A673 (cell line): Measurements from ENCODE around the gene CFAP141. TPM values are rescaled to one million over a fixed set of nuclear protein-coding genes. Genes with fewer than 3 reads are reported as not detected.

Source experiments
- BruUV-seq: library from RNA; stranded (reverse); fragments of 400-500 nt; replicated peaks from 2 replicates; lab custom pipeline; 2021; lab: Mats Ljungman, UMichigan
- CTCF ChIA-PET: fragments of 300-600 bp; sonication (Branson Sonifier 250); formaldehyde crosslinking; loops from one replicate; lab custom pipeline; 2022; ENCODE audit warnings: antibody characterized with exemption; lab: Charles Lee
- POLR2A ChIA-PET: fragments of 300-600 bp; sonication (Branson Sonifier 250); formaldehyde crosslinking; loops from one replicate; lab custom pipeline; 2022; ENCODE audit warnings: antibody characterized with exemption; ENCODE audit not compliant: low non-redundant PET; lab: Charles Lee
- DNase-seq: peaks from one replicate; pipeline ENCODE4 v3.0.0-alpha.2; 2015; ENCODE audit warnings: low spot score
- H3K27ac ChIP-seq: fragments of 200-600 bp; sonication (generic); 2 replicates; pipeline ENCODE4 v1.5.1; 2016; ENCODE audit warnings: mixed run types, low read depth, mild to moderate bottlenecking, mixed read lengths, antibody characterized with exemption, low read length; ENCODE audit not compliant: poor library complexity, severe bottlenecking
- H3K27me3 ChIP-seq: fragments of 200-600 bp; sonication (generic); replicated peaks from 2 replicates; pipeline ENCODE4 v1.6.1; 2017; ENCODE audit warnings: mixed run types, low read depth, mild to moderate bottlenecking, mixed read lengths, antibody characterized with exemption, low read length; ENCODE audit not compliant: insufficient read depth, poor library complexity
- H3K36me3 ChIP-seq: fragments of 200-600 bp; sonication (generic); 2 replicates; pipeline ENCODE4 v1.6.1; 2016; ENCODE audit warnings: mixed run types, mild to moderate bottlenecking, mixed read lengths, antibody characterized with exemption, low read length; ENCODE audit not compliant: insufficient read depth, poor library complexity, severe bottlenecking
- H3K4me1 ChIP-seq: fragments of 200-600 bp; sonication (generic); 2 replicates; pipeline ENCODE4 v1.6.1; 2017; ENCODE audit warnings: mixed run types, mild to moderate bottlenecking, mixed read lengths, antibody characterized with exemption, low read length; ENCODE audit not compliant: insufficient read depth, poor library complexity, severe bottlenecking
- H3K4me3 ChIP-seq: fragments of 200-600 bp; sonication (generic); 2 replicates; pipeline ENCODE4 v1.5.1; 2016; ENCODE audit warnings: low read depth, mixed run types, mild to moderate bottlenecking, mixed read lengths, low read length; ENCODE audit not compliant: poor library complexity, severe bottlenecking
- H3K9me3 ChIP-seq: fragments of 200-600 bp; sonication (generic); 2 replicates; pipeline ENCODE4 v1.6.1; 2016; ENCODE audit warnings: mixed run types, low read depth, mild to moderate bottlenecking, mixed read lengths, antibody characterized with exemption, low read length; ENCODE audit not compliant: poor library complexity, severe bottlenecking
- CTCF ChIP-seq: fragments of 300-800, 200-600 bp; sonication (generic); conservative IDR thresholded peaks from 2 replicates; pipeline ENCODE4 v1.5.1; 2017; ENCODE audit warnings: low read depth, mild to moderate bottlenecking, antibody characterized with exemption, low read length, moderate library complexity, mixed read lengths
- EZH2 ChIP-seq: fragments of 200-600 bp; sonication (generic); IDR thresholded peaks from 2 replicates; pipeline ENCODE4 v1.6.1; 2017; ENCODE audit warnings: borderline replicate concordance, low read depth, mild to moderate bottlenecking, mixed read lengths, antibody characterized with exemption, low read length; ENCODE audit not compliant: poor library complexity, severe bottlenecking
- intact Hi-C: fragments of 100-400 bp; cut with micrococcal nuclease; formaldehyde crosslinking; loops from one replicate; pipeline ENCODE4 v1.10.0; 2022; ENCODE audit not compliant: unreplicated experiment
- total RNA-seq: library from RNA; stranded (reverse); gene quantifications from 2 replicates; pipeline ENCODE4 v1.2.3, GENCODE V29; 2021

CFAP141 gene
- total RNA-seq, 1 experiment from 2014 or later = not detected

DNA sequence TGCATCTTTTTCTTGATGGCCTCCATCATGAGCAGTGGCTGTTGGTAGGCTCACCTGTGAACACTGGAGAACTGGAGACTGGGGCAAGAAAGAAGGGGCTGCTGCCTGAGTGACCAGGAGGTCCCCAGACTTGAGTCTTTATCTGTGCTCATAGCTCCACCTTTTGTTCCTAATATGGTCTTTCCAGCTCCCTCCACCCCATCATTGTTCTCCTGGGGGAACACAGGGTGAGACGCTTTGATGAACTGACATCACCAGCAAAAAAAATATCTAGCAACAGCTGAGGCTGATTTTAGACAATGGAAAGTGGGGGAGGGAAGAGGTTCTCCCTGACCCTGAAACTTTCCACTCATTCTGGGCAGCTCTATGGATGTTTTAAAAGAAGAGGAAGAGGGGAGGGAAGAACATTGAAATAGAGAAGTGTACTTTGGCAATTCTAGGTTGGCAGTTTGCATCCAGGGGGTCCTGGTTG, 14.1 kb downstream of the CFAP141 start, which contains the start of gene TPM3:
TSS of gene TPM3 (minus strand) at position 111 of the 472 bp plus-strand sequence. CDS start at position 29, 82 bp downstream.
- CTCF ChIA-PET = no interaction called here
- Histone ChIP-seq H3K27me3 (peaks cover 5% of the 10 kb centered on the region), H3K9me3 (no peaks in the 10 kb centered on the region), H3K36me3 (no peaks in the 10 kb centered on the region), H3K27ac (no peak within 1 kb of the TSS), H3K4me3 (no peak within 1 kb of the TSS), H3K4me1 (no peaks in the 10 kb centered on the region)
- BruUV-seq = no TSS peak
- TF ChIP-seq CTCF (no peak), EZH2 (no peak)
- POLR2A ChIA-PET = no interaction called here
- DNase-seq = no peak
- intact Hi-C loops = no loop called here

GRCh38 chr1:154190550-154190949, 15.6 kb downstream of the CFAP141 start:
- ChIA-PET POLR2A (no interaction called here), CTCF (no interaction called here)
- no peak overlapping the region for H3K4me3 ChIP-seq
- TF ChIP-seq EZH2 (no peak), CTCF (no peak)
- intact Hi-C loops = no loop called here
- no peak for DNase-seq
- H3K4me1 ChIP-seq = no peaks in the 10 kb centered on the region
- no TSS peak for BruUV-seq
- H3K27me3 ChIP-seq = peaks cover 5% of the 10 kb centered on the region
- H3K27ac ChIP-seq = no peak overlapping the region
- H3K36me3 ChIP-seq = no peaks in the 10 kb centered on the region
- H3K9me3 ChIP-seq = no peaks in the 10 kb centered on the region

DNA sequence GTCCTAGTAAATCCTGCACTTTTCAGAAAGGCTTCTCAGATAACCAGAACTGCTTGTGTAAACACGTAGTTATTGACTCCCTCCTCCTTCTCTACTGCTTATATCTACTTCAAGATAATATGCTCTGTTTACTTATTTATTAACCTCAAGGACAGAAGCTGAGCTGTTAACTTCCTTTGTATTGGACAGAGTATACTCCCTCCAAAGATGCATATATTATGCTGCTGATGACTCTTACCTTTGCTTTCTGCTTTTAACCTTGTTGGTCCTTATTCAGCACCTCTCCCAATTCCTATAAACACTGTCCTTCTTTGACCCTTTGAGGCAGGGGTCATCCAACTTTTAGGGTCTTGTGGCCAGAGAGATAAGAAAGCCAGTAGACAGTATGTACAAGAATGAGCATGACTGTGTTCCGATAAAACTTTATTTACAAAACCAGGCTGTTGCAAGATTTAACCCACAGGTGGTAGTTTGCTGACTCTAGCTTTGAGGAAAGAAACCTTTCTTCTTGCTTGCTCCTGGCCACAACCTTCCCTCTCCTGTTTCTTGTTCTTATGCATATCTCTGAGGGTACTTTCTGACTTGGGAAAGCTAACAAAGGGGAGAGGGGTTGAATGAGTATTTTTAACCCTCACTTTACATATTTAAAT, 19.2 kb downstream of the CFAP141 start:
- Histone ChIP-seq H3K27ac (no peak overlapping the region), H3K4me1 (peaks cover 3% of the 10 kb centered on the region), H3K4me3 (no peak overlapping the region), H3K36me3 (no peaks in the 10 kb centered on the region), H3K9me3 (no peaks in the 10 kb centered on the region), H3K27me3 (no peaks in the 10 kb centered on the region)
- no peak for DNase-seq
- intact Hi-C loops = no loop called here
- ChIA-PET POLR2A (no interaction called here), CTCF (interaction anchor here (0.8 kb wide), 1 partner anchor 148 kb away, joined by 3 read pairs; no protein-coding TSS in a partner anchor)
- TF ChIP-seq EZH2 = no peak
- TF ChIP-seq CTCF = no peak
- no TSS peak for BruUV-seq
